Sigmoid colon (tissue), 3 donors: ENCODE results near the gene C16orf87.

Experiments used
- POLR2A ChIP-seq, 2 donors: fragments of 450-650 bp; IDR thresholded peaks; one replicate each; pipeline ENCODE4 v1.6.1; 2016; ENCODE audit warnings: antibody characterized with exemption in 2 of 2, mild to moderate bottlenecking in 2 of 2, moderate library complexity in 2 of 2
- TF ChIP-seq, protein P1 (sequence below), 4 experiments: fragments of 450-650 bp in 3 of 4; fragments of 200-600 bp in 1 of 4; IDR thresholded peaks; one replicate each; pipeline ENCODE4 v1.5.1; 2016 to 2019; ENCODE audit warnings: antibody characterized with exemption in 4 of 4, mild to moderate bottlenecking in 3 of 4, moderate library complexity in 2 of 4

DNA sequence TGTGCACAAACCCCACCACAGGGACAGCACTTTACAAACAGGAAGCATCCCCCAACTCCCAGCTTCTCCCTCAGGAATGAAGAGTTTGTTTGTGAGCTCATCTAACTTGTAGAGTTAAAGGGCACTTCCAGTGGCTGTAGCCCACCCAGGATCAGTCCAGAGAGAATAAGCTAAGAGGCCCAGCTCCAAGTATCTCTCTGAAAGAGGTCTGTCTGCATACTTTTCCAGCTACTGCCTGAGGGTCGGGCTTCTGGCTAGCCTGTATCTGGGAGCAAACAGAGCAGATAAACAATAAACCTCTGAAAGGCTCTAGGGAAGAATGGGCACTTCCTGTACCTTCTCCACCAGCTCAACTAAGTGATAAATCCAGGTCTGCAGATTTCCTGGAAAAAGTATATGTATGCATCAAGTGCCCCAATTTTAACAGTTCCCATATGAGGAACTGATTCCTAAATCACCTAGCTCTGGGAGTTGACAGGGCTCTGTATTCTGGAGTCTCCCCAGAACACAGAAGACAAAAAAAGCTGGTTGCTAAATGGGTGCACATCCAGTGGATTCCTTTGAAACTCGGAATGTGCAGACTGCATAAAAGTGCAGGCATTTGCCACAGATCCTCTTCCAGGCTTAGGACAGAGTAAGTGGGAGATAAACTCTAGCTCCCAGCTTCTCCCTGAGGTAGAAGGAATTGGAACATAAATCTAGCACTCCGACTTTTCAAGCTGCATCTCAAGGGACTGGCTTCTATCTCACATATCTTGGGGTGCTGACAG, 45.7 kb downstream of the C16orf87 start:
- no peak for TF ChIP-seq POLR2A (IDR thresholded peaks at IDR 0.05)
- TF ChIP-seq, protein P1, sequence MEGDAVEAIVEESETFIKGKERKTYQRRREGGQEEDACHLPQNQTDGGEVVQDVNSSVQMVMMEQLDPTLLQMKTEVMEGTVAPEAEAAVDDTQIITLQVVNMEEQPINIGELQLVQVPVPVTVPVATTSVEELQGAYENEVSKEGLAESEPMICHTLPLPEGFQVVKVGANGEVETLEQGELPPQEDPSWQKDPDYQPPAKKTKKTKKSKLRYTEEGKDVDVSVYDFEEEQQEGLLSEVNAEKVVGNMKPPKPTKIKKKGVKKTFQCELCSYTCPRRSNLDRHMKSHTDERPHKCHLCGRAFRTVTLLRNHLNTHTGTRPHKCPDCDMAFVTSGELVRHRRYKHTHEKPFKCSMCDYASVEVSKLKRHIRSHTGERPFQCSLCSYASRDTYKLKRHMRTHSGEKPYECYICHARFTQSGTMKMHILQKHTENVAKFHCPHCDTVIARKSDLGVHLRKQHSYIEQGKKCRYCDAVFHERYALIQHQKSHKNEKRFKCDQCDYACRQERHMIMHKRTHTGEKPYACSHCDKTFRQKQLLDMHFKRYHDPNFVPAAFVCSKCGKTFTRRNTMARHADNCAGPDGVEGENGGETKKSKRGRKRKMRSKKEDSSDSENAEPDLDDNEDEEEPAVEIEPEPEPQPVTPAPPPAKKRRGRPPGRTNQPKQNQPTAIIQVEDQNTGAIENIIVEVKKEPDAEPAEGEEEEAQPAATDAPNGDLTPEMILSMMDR (IDR thresholded peaks at IDR 0.05), result no peak
